K562 (cell line): ENCODE results near the gene RNASE4. TPM values are rescaled to one million over a fixed set of nuclear protein-coding genes. Genes with fewer than 3 reads are reported as not detected.

ENCODE experiments used
- AFF4 ChIP-seq: sonication (generic); formaldehyde crosslinking; IDR thresholded peaks from 2 replicates; pipeline ENCODE4 v1.8.0; 2023; ENCODE audit warnings: mild to moderate bottlenecking, missing genetic modification reagents
- BDP1 ChIP-seq: IDR thresholded peaks from 3 replicates; pipeline ENCODE4 v1.6.1; 2011; ENCODE audit not compliant: insufficient read length, insufficient read depth
- BRF2 ChIP-seq: IDR thresholded peaks from 3 replicates; pipeline ENCODE4 v1.6.1; 2011; ENCODE audit warnings: borderline replicate concordance, mild to moderate bottlenecking; ENCODE audit not compliant: insufficient read length, insufficient read depth
- CBFB ChIP-seq: sonication (generic); formaldehyde crosslinking; IDR thresholded peaks from 2 replicates; pipeline ENCODE4 v1.4.0; 2020; ENCODE audit warnings: mild to moderate bottlenecking, missing genetic modification reagents
- ESRRA ChIP-seq: fragments of 450-650 bp; IDR thresholded peaks from 2 replicates; pipeline ENCODE4 v1.6.1; 2014; ENCODE audit warnings: low read depth, mild to moderate bottlenecking, moderate library complexity, borderline replicate concordance
- ETV1 ChIP-seq: fragments of 450-650 bp; conservative IDR thresholded peaks from 2 replicates; pipeline ENCODE4 v1.6.1; 2016; ENCODE audit warnings: missing genetic modification characterization, control low read depth, low read depth, missing compliant biosample characterization
- FOS ChIP-seq: IDR thresholded peaks from 3 replicates; pipeline ENCODE4 v1.6.1; 2011; ENCODE audit not compliant: insufficient read length; ENCODE audit errors: extremely low read depth
- HCFC1 ChIP-seq: IDR thresholded peaks from 2 replicates; pipeline ENCODE4 v1.6.1; 2012; ENCODE audit warnings: low read depth, low read length, improper control_type of control experiment
- HMGXB4 ChIP-seq: sonication (generic); formaldehyde crosslinking; IDR thresholded peaks from 2 replicates; pipeline ENCODE4 v1.8.1; 2023; ENCODE audit warnings: mild to moderate bottlenecking, missing genetic modification reagents
- IRF1 ChIP-seq: sonication (generic); formaldehyde crosslinking; IDR thresholded peaks from 2 replicates; pipeline ENCODE4 v1.8.0; 2022; ENCODE audit warnings: missing genetic modification reagents, mild to moderate bottlenecking, borderline replicate concordance
- MTA3 ChIP-seq: fragments of 450-650 bp; formaldehyde crosslinking; IDR thresholded peaks from 2 replicates; pipeline ENCODE4 v1.6.1; 2017; ENCODE audit warnings: mild to moderate bottlenecking, borderline replicate concordance
- NFYB ChIP-seq: IDR thresholded peaks from 2 replicates; pipeline ENCODE4 v1.6.1; 2011; ENCODE audit warnings: mild to moderate bottlenecking, moderate library complexity; ENCODE audit not compliant: insufficient read length; ENCODE audit errors: extremely low read depth
- TFAP4 ChIP-seq: sonication (generic); formaldehyde crosslinking; IDR thresholded peaks from 2 replicates; pipeline ENCODE4 v1.8.0; 2022; ENCODE audit warnings: missing genetic modification reagents, mild to moderate bottlenecking, moderate library complexity, borderline replicate concordance
- USF1 ChIP-seq: sonication (generic); formaldehyde crosslinking; IDR thresholded peaks from 2 replicates; pipeline ENCODE4 v1.9.0; 2022; ENCODE audit warnings: mild to moderate bottlenecking, missing genetic modification reagents
- ZC3H11A ChIP-seq: IDR thresholded peaks from 2 replicates; pipeline ENCODE4 v1.6.1; 2012; ENCODE audit warnings: low read depth, low read length, improper control_type of control experiment
- ZNF24 ChIP-seq: fragments of 450-650 bp; IDR thresholded peaks from 2 replicates; pipeline ENCODE4 v1.6.1; 2016
- ZNF431 ChIP-seq: sonication (generic); formaldehyde crosslinking; IDR thresholded peaks from 2 replicates; pipeline ENCODE4 v1.8.0; 2022; ENCODE audit warnings: mild to moderate bottlenecking, missing genetic modification reagents
- polyA plus RNA-seq, 8 experiments: library from polyadenylated mRNA; depleted of rRNA in 4 of 8; stranded (reverse) in 5 of 8; unstranded in 3 of 8; fragments of >200 nt; fragmentation: Nextera tagmentation in 2 of 8; fragmentation: Illumina TruSeq in 1 of 8; extraction: Ambion mirVana in 2 of 8; extraction: Trizol in 1 of 8; gene quantifications; 2 replicates each; pipeline versions ENCODE4 v1.2.1 to v1.2.3, GENCODE V29; 2011 to 2014; ENCODE audit warnings: inconsistent platforms in 1 of 8, missing spikeins in 1 of 8
- total RNA-seq, 7 experiments: library from RNA; depleted of rRNA in 6 of 7; stranded (reverse); fragments of >200 nt in 6 of 7; fragmentation: Illumina TruSeq in 2 of 7; extraction: Trizol in 2 of 7; gene quantifications; 2 replicates each; pipeline versions ENCODE4 v1.2.1 to v1.2.3, GENCODE V29; 2011 to 2021; ENCODE audit warnings: low replicate concordance in 1 of 7

The RNASE4 gene
- total and polyA plus RNA-seq, 9 of the 15 experiments (the other 6 are each of a cell fraction or from before 2014, with no cell fraction given): 0.09 to 0.22 (median 0.13) TPM; not detected in 2

- no peak for TF ChIP-seq AFF4 (CRISPR knock-in tag)
- peak; percentile 93 for TF ChIP-seq TFAP4 (CRISPR knock-in tag)
- TF ChIP-seq HCFC1: no peak
- TF ChIP-seq NFYB: no peak
- TF ChIP-seq ZNF431 (CRISPR knock-in tag): no peak
- no peak for TF ChIP-seq ZC3H11A
- TF ChIP-seq BRF2: no peak
- 0 out of 2 replicates have a peak, but pooled peaks have one; percentile 26 for TF ChIP-seq ETV1 (tag)
- peak; percentile 38 for TF ChIP-seq BDP1
- 0 out of 2 replicates have a peak, but pooled peaks have one; percentile 15 for TF ChIP-seq ESRRA
- TF ChIP-seq MTA3: no peak
- TF ChIP-seq IRF1: no peak
- peak; percentile 39; the same call in 1 of the 2 replicates for TF ChIP-seq ZNF24
- TF ChIP-seq HMGXB4 (CRISPR knock-in tag): no peak
- no peak for TF ChIP-seq FOS
- no peak for TF ChIP-seq CBFB
- no peak for TF ChIP-seq USF1
Measured at GRCh38 chr14:20652996-20653975, 31.1 kb upstream of the RNASE4 start (continued).
